Transverse colon (tissue), 4 donors: ENCODE data around the gene NOTO.

Experiments used
- CTCF ChIP-seq, 5 experiments: fragments of 200-600 bp in 3 of 5; fragments of 450-650 bp in 2 of 5; sonication (generic) in 3 of 5; IDR thresholded peaks; 1 replicate in 2 of 5; 2 replicates in 3 of 5; pipeline ENCODE4 v1.5.1; 2016 to 2017; ENCODE audit warnings: antibody characterized with exemption in 5 of 5, inconsistent platforms in 3 of 5, mild to moderate bottlenecking in 2 of 5, moderate library complexity in 1 of 5
- EP300 ChIP-seq: sonication (generic); formaldehyde crosslinking; IDR thresholded peaks from one replicate; pipeline ENCODE4 v1.6.1; 2017; ENCODE audit warnings: antibody characterized with exemption, low read depth
- POLR2A ChIP-seq: fragments of 450-650 bp; IDR thresholded peaks from one replicate; pipeline ENCODE4 v1.6.1; 2016; ENCODE audit warnings: antibody characterized with exemption, mild to moderate bottlenecking, moderate library complexity
- POLR2AphosphoS5 ChIP-seq, 3 donors: sonication (generic); formaldehyde crosslinking; IDR thresholded peaks; one replicate each; pipeline ENCODE4 v1.6.1; 2016; ENCODE audit warnings: antibody characterized with exemption in 3 of 3

GRCh38 chr2:73197579-73197978, 4.8 kb upstream of the NOTO start:
- TF ChIP-seq CTCF (IDR thresholded peaks at IDR 0.05) (no peak), EP300 (no peak), POLR2AphosphoS5 (IDR thresholded peaks at IDR 0.05) (no peak), POLR2A (no peak)
